ENCODE measurements around the gene EIF4G1.

DNA sequence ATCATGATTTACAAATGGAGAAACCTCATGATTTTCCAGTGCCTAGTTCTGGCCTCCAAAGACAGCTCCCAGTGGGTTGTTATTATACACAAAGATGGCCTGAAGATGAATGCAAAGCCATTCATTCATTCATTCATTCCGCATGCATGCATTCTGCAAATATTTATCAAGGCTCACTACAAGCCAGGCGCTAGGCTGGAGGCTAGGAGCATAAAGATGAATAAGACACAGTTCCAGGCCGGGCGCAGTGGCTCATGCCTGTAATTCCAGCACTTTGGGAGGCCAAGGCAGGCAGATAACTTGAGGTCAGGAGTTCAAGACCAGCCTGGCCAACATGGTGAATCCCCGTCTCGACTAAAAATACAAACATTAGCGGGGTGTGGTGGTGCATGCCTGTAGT lies 17.8 kb upstream of the EIF4G1 start:
- TF ChIP-seq EZH2 (IDR thresholded peaks at IDR 0.05) (no peak), POLR2AphosphoS5 (IDR thresholded peaks at IDR 0.05; ENCODE audit: borderline replicate concordance, low read depth, low read length) (no peak)

Measured in SK-N-MC (cell line).